Uterus (tissue), 4 donors: ENCODE results near the gene PIK3C3. TPM values are rescaled to one million over a fixed set of nuclear protein-coding genes. Genes with fewer than 3 reads are reported as not detected.

Source experiments
- DNase-seq, 2 donors: peaks; one replicate each; pipeline ENCODE4 v3.0.0-alpha.2; 2019 to 2020
- H3K27ac ChIP-seq, 2 donors: fragments of 200-600 bp; sonication (generic); 1 replicate in 1 of 2; 2 replicates in 1 of 2; pipeline ENCODE4 v1.5.1; 2016 to 2018
- H3K27me3 ChIP-seq, 2 donors: fragments of 200-600 bp; sonication (generic); one replicate each; pipeline ENCODE4 v1.5.1; 2018 to 2019; ENCODE audit warnings: control low read depth in 1 of 2
- H3K36me3 ChIP-seq, 2 donors: fragments of 200-600 bp; sonication (generic); one replicate each; pipeline ENCODE4 v1.5.1; 2019; ENCODE audit warnings: control low read depth in 1 of 2
- H3K4me1 ChIP-seq, 2 donors: fragments of 200-600 bp; sonication (generic); one replicate each; pipeline ENCODE4 v1.5.1; 2018 to 2019; ENCODE audit warnings: control low read depth in 1 of 2
- H3K4me3 ChIP-seq, 2 donors: fragments of 200-600 bp; sonication (generic); 1 replicate in 1 of 2; 2 replicates in 1 of 2; pipeline ENCODE4 v1.5.1; 2018 to 2019; ENCODE audit warnings: mild to moderate bottlenecking in 1 of 2
- H3K9me3 ChIP-seq, 2 donors: fragments of 200-600 bp; sonication (generic); one replicate each; pipeline ENCODE4 v1.5.1; 2019; ENCODE audit warnings: control low read depth in 1 of 2
- CTCF ChIP-seq, 4 experiments: fragments of 200-600 bp in 2 of 4; fragments of 450-650 bp in 2 of 4; sonication (generic) in 2 of 4; IDR thresholded peaks; one replicate each; pipeline ENCODE4 v1.5.1; 2016 to 2019; ENCODE audit warnings: antibody characterized with exemption in 4 of 4, mild to moderate bottlenecking in 2 of 4, moderate library complexity in 1 of 4
- POLR2A ChIP-seq, 2 donors: fragments of 450-650 bp; IDR thresholded peaks; one replicate each; pipeline ENCODE4 v1.6.1; 2016; ENCODE audit warnings: antibody characterized with exemption in 2 of 2, mild to moderate bottlenecking in 1 of 2, moderate library complexity in 1 of 2
- intact Hi-C: fragments of 100-400 bp; cut with DNase I; formaldehyde crosslinking; loops from one replicate; pipeline ENCODE4 v1.15.1; 2023; ENCODE audit warnings: low total_unique reads
- total RNA-seq, 4 donors: library from RNA; depleted of rRNA in 3 of 4; stranded (reverse); fragments of >200 nt in 3 of 4; gene quantifications; one replicate each; pipeline versions ENCODE4 v1.1.0 to v1.2.4, GENCODE V29; 2014 to 2023
- donor health status: DM: yes; HTN: yes; CAD: no.

PIK3C3 gene
- total RNA-seq, 4 donors from 2014 or later, result 57.6 to 114 (median 82.2) TPM

DNA sequence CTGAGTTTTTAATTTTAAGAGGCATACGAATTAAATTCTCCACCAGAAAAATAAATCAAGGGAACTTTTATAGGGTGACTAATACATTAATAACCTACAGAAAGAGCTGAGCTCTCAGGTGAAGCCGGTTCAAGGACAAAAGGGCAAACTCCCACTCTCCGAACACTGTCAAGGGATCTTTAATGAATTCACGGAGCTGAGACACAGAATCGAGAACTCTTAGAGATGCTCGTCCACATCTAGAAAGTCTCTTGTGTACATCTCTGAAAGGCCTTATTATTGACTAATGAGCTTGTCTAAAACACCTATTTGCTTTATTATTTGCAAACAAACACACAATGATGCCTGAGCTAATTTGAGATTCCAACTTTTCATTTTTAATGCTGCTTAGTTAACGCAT is 33.3 kb upstream of the PIK3C3 start:
- Histone ChIP-seq H3K4me1 (no peaks in the 10 kb centered on the region), H3K9me3 (no peaks in the 10 kb centered on the region), H3K36me3 (no peaks in the 10 kb centered on the region), H3K27me3 (no peaks in the 10 kb centered on the region), H3K27ac (no peak overlapping the region), H3K4me3 (no peak overlapping the region)
- intact Hi-C loops, result no loop called here
- no peak for DNase-seq
- no peak for TF ChIP-seq POLR2A (IDR thresholded peaks at IDR 0.05)
- TF ChIP-seq CTCF (IDR thresholded peaks at IDR 0.05), result no peak

DNA sequence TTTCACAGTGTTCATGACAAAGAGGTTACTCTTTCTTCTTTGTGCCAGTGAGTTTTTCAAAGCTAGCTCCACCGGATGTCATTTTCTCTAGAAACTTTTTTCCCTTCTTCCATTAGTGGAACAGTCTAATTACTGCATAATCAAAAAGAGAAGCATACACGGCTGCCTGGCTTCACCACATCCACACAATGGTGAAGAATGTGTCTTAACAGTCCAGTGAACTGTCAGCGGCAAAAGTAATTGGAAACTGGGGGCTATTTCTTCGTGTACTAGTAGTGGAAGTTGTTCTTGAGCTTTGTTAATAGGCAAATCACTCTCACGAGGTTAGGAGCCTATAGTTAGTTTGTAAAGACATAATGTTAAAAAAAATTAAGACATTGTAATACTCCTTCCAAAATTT is 32.9 kb upstream of the PIK3C3 start:
- no peak overlapping the region for H3K4me3 ChIP-seq
- no peaks in the 10 kb centered on the region for H3K9me3 ChIP-seq
- TF ChIP-seq CTCF (IDR thresholded peaks at IDR 0.05), result no peak
- no peak for TF ChIP-seq POLR2A (IDR thresholded peaks at IDR 0.05)

DNA sequence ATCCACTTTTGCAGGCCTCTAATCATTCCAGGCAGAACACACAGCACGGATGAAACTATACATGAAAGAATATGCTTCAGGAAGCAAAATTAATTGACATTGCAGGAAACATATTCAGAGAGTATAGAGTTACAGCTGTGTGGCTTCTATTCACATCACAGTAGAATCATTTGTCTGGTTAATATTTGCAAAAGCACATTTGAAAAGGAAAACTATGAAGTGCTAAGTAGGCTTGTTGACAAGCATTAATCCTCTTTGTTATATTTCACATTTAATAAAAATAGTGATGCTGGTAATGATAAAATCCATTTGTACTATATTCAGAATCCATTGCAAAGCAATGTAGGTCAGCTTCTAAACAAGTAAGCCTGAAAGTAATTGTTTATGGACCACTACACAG is 32.2 kb upstream of the PIK3C3 start:
- Histone ChIP-seq H3K27me3 (no peaks in the 10 kb centered on the region), H3K9me3 (no peaks in the 10 kb centered on the region), H3K4me3 (no peak overlapping the region), H3K36me3 (no peaks in the 10 kb centered on the region), H3K4me1 (no peaks in the 10 kb centered on the region), H3K27ac (no peak overlapping the region)
- no peak for TF ChIP-seq POLR2A (IDR thresholded peaks at IDR 0.05)
- no peak for TF ChIP-seq CTCF (IDR thresholded peaks at IDR 0.05)
- DNase-seq, result no peak
- intact Hi-C loops, result no loop called here

More for the DNA sequence above, 32.9 kb upstream of the PIK3C3 start:
- Histone ChIP-seq H3K4me1 (no peaks in the 10 kb centered on the region), H3K27me3 (no peaks in the 10 kb centered on the region), H3K36me3 (no peaks in the 10 kb centered on the region), H3K27ac (no peak overlapping the region)
- intact Hi-C loops, result no loop called here
- DNase-seq, result no peak

- Histone ChIP-seq H3K4me1 (no peaks in the 10 kb centered on the region), H3K4me3 (no peak overlapping the region), H3K36me3 (no peaks in the 10 kb centered on the region), H3K9me3 (no peaks in the 10 kb centered on the region), H3K27ac (no peak overlapping the region), H3K27me3 (no peaks in the 10 kb centered on the region)
- intact Hi-C loops, result no loop called here
- TF ChIP-seq POLR2A (IDR thresholded peaks at IDR 0.05) (no peak), CTCF (IDR thresholded peaks at IDR 0.05) (no peak)
- DNase-seq, result no peak
Measured at GRCh38 chr18:41923446-41923845, 31.6 kb upstream of the PIK3C3 start.

DNA sequence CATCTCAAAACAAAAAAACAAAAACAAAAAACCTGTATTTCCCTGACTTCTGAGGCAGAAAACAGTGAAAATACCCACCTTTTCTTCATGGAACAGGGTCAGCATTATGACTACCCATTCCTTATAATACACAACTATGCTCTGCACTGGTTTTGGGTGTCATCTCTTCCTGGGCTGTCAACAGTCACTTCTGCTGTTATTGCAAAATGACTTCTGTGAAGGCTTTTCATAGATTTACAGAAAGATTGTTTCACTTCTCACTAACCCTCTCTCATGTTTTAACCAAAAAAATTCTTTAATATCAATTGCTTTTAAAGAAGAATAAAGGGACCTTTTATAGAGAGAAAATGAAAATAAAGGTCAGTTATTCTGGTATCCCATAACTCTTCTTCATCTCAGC is 26.5 kb upstream of the PIK3C3 start:
- no peak overlapping the region for H3K27ac ChIP-seq
- H3K9me3 ChIP-seq, result no peaks in the 10 kb centered on the region
- H3K27me3 ChIP-seq, result no peaks in the 10 kb centered on the region
- DNase-seq, result no peak
- no peak for TF ChIP-seq POLR2A (IDR thresholded peaks at IDR 0.05)
- H3K36me3 ChIP-seq, result no peaks in the 10 kb centered on the region
- intact Hi-C loops, result no loop called here
- H3K4me3 ChIP-seq, result no peak overlapping the region
- H3K4me1 ChIP-seq, result no peaks in the 10 kb centered on the region

DNA sequence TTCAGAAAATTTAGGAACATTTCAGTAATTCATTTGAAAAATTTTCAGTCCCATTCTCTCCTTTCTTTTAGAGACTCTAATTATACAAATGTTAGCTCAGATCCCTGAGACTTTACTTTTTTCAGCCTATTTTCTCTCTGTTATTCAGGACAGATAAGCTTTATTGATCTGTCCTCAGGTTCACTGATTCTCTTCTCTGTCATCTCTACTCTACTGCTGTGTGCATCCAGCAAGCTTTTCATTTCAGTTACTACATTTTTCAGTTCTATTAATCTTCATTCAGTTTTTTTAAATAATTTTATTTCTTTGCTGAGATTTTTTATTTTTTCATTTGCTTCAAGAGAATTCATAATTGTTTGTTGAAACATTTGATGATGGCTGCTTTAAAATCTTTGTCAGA is 22.1 kb upstream of the PIK3C3 start:
- DNase-seq, result no peak
- intact Hi-C loops, result no loop called here
- Histone ChIP-seq H3K36me3 (no peaks in the 10 kb centered on the region), H3K27ac (no peak overlapping the region), H3K4me3 (no peak overlapping the region), H3K4me1 (no peaks in the 10 kb centered on the region), H3K27me3 (no peaks in the 10 kb centered on the region), H3K9me3 (no peaks in the 10 kb centered on the region)
- TF ChIP-seq CTCF (IDR thresholded peaks at IDR 0.05), result no peak
- no peak for TF ChIP-seq POLR2A (IDR thresholded peaks at IDR 0.05)
